OCI-LY3 (cell line): ENCODE results near the gene PORCN.

Experiments
- H2AFZ ChIP-seq: fragments of 200-600, 300-600 bp; shearing (Covaris generic); 2 replicates; pipeline ENCODE4 v1.6.0; 2014; ENCODE audit warnings: antibody characterized with exemption, low read depth, low read length
- H3K27ac ChIP-seq: fragments of 200-600, 300-600 bp; sonication (generic); 2 replicates; pipeline ENCODE4 v1.5.1; 2014; ENCODE audit warnings: mild to moderate bottlenecking, low read length, moderate library complexity, mixed read lengths
- H3K27me3 ChIP-seq: fragments of 200-600, 300-600 bp; sonication (generic); 2 replicates; pipeline ENCODE4 v1.6.1; 2014; ENCODE audit warnings: low read depth, low read length, mixed read lengths
- H3K36me3 ChIP-seq: fragments of 200-600, 300-600 bp; sonication (generic); replicated peaks from 2 replicates; pipeline ENCODE3; 2014; ENCODE audit warnings: low read depth, low read length, mixed read lengths
- H3K4me1 ChIP-seq: fragments of 300-600, 200-600 bp; sonication (generic); 2 replicates; pipeline ENCODE4 v1.6.1; 2014; ENCODE audit warnings: low read length, mixed read lengths
- H3K4me2 ChIP-seq: fragments of 200-600, 300-600 bp; sonication (generic); 2 replicates; pipeline ENCODE4 v1.6.1; 2014; ENCODE audit warnings: low read length, mixed read lengths
- H3K4me3 ChIP-seq: fragments of 300-600, 200-600 bp; sonication (generic); 2 replicates; pipeline ENCODE4 v1.5.1; 2014; ENCODE audit warnings: antibody characterized with exemption, mild to moderate bottlenecking, low read length, moderate library complexity
- H3K79me2 ChIP-seq: fragments of 300-600, 200-600 bp; shearing (Covaris generic); 2 replicates; pipeline ENCODE4 v1.6.1; 2014; ENCODE audit warnings: mild to moderate bottlenecking, low read length, mixed read lengths
- H3K9ac ChIP-seq: fragments of 300-600, 200-600 bp; shearing (Covaris generic); 2 replicates; pipeline ENCODE4 v1.6.0; 2014; ENCODE audit warnings: mild to moderate bottlenecking, low read length, moderate library complexity
- H3K9me3 ChIP-seq: fragments of 200-600, 300-600 bp; shearing (Covaris generic); 2 replicates; pipeline ENCODE4 v1.6.1; 2014; ENCODE audit warnings: low read length, mixed read lengths; ENCODE audit not compliant: insufficient read depth
- H4K20me1 ChIP-seq: fragments of 200-600, 300-600 bp; sonication (generic); 2 replicates; pipeline ENCODE4 v1.6.1; 2016; ENCODE audit warnings: low read length, mixed read lengths; ENCODE audit not compliant: insufficient read depth
- CTCF ChIP-seq: fragments of 200-600, 300-600 bp; sonication (generic); IDR thresholded peaks from 2 replicates; pipeline ENCODE4 v1.5.1; 2014; ENCODE audit warnings: antibody characterized with exemption, low read length, low read depth
- EZH2phosphoT487 ChIP-seq: fragments of 200-600 bp; shearing (Covaris generic); IDR thresholded peaks from 2 replicates; pipeline ENCODE4 v1.6.1; 2018; ENCODE audit warnings: antibody characterized with exemption, mixed run types, low read depth

Gene PORCN

GRCh38 chrX:48476919-48477318, 31.9 kb upstream of the PORCN start:
- H3K79me2 ChIP-seq = peaks cover 55% of the 10 kb centered on the region
- no peaks in the 10 kb centered on the region for H4K20me1 ChIP-seq
- H3K4me3 ChIP-seq = peak overlapping the region; percentile 94
- no peaks in the 10 kb centered on the region for H3K9me3 ChIP-seq
- H3K4me2 ChIP-seq = peak overlapping the region; percentile 66
- TF ChIP-seq CTCF = no peak
- TF ChIP-seq EZH2phosphoT487 = no peak
- no peak overlapping the region for H2AFZ ChIP-seq
- H3K36me3 ChIP-seq = peaks cover 5% of the 10 kb centered on the region
- H3K9ac ChIP-seq = peak overlapping the region; percentile 98
- no peaks in the 10 kb centered on the region for H3K27me3 ChIP-seq
- H3K27ac ChIP-seq = no peak overlapping the region
- peaks cover 15% of the 10 kb centered on the region for H3K4me1 ChIP-seq

- H3K36me3 ChIP-seq = peaks cover 6% of the 10 kb centered on the region
- H4K20me1 ChIP-seq = no peaks in the 10 kb centered on the region
- H3K9me3 ChIP-seq = no peaks in the 10 kb centered on the region
- H3K4me3 ChIP-seq = no peak overlapping the region
- no peaks in the 10 kb centered on the region for H3K27me3 ChIP-seq
- H3K79me2 ChIP-seq = peaks cover 55% of the 10 kb centered on the region
- TF ChIP-seq EZH2phosphoT487 = no peak
- TF ChIP-seq CTCF = no peak
- no peak overlapping the region for H3K27ac ChIP-seq
- no peak overlapping the region for H3K9ac ChIP-seq
- H3K4me2 ChIP-seq = no peak overlapping the region
- no peak overlapping the region for H2AFZ ChIP-seq
- peaks cover 15% of the 10 kb centered on the region for H3K4me1 ChIP-seq
Observed at GRCh38 chrX:48477960-48478755, 30.6 kb upstream of the PORCN start.

- Histone ChIP-seq H3K36me3 (peaks cover 9% of the 10 kb centered on the region), H3K4me1 (peaks cover 15% of the 10 kb centered on the region), H3K27me3 (no peaks in the 10 kb centered on the region), H4K20me1 (no peaks in the 10 kb centered on the region), H3K9me3 (no peaks in the 10 kb centered on the region), H3K4me3 (no peak overlapping the region), H3K9ac (no peak overlapping the region), H3K4me2 (no peak overlapping the region), H3K79me2 (peaks cover 55% of the 10 kb centered on the region), H3K27ac (no peak overlapping the region), H2AFZ (no peak overlapping the region)
- TF ChIP-seq CTCF (no peak), EZH2phosphoT487 (no peak)
Observed at GRCh38 chrX:48478806-48479205, 30.0 kb upstream of the PORCN start.

GRCh38 chrX:48480142-48480541, 28.6 kb upstream of the PORCN start:
- Histone ChIP-seq H3K36me3 (peaks cover 9% of the 10 kb centered on the region), H3K27ac (no peak overlapping the region), H3K4me3 (no peak overlapping the region), H3K79me2 (peaks cover 49% of the 10 kb centered on the region), H3K4me2 (no peak overlapping the region), H3K9me3 (no peaks in the 10 kb centered on the region), H2AFZ (no peak overlapping the region), H3K4me1 (peaks cover 6% of the 10 kb centered on the region), H4K20me1 (no peaks in the 10 kb centered on the region), H3K9ac (no peak overlapping the region), H3K27me3 (no peaks in the 10 kb centered on the region)
- TF ChIP-seq EZH2phosphoT487 = no peak
- TF ChIP-seq CTCF = no peak
